G401 (cell line): ENCODE data around the gene MBNL2. TPM values are rescaled to one million over a fixed set of nuclear protein-coding genes. Genes with fewer than 3 reads are reported as not detected.
A peak's percentile ranks its signal among the peaks of the same experiment; 100 is the strongest.

ENCODE experiments used
- DNase-seq: peaks from one replicate; pipeline ENCODE4 v3.0.0-alpha.2; 2015; ENCODE audit warnings: low spot score
- in situ Hi-C: cut with HindIII; loops from 2 replicates; pipeline ENCODE4 v1.10.0; 2016; ENCODE audit warnings: low sequenced_read_pairs, mixed read lengths
- total RNA-seq: library from RNA; depleted of rRNA; stranded (reverse); fragments of >200 nt; shearing (Covaris generic); gene quantifications from 2 replicates; pipeline ENCODE4 v1.2.3, GENCODE V29; 2014

The MBNL2 gene
- total RNA-seq, 1 experiment from 2014 or later, result 3.0 TPM

DNA sequence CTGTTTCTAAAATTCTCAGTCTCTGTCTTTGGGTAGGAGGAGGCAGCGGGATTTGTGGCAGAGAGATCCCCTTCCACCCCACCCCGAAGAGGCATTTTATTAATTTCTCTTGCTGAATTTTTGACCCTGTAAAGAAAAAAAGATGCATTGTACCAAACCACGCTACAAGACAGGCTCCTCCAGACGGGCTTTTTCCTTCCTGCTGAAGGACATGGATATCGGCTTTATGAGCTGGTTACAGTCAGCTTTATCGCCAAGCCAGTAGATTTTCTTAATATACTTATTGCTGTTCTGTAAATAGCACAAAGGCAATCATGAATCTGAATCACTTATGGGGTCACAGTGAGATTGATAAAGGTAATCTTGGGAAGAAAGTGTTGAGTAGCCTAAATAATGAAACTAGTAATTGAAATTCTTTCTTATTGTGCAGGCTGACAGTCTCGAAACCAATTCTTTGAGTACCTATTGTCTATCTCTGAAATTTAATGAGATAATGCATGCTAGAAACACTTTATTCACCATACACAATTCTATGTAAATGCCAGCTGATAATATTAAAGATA is 24.5 kb downstream of the MBNL2 start:
- no peak for DNase-seq
- in situ Hi-C loops, result no loop called here

DNA sequence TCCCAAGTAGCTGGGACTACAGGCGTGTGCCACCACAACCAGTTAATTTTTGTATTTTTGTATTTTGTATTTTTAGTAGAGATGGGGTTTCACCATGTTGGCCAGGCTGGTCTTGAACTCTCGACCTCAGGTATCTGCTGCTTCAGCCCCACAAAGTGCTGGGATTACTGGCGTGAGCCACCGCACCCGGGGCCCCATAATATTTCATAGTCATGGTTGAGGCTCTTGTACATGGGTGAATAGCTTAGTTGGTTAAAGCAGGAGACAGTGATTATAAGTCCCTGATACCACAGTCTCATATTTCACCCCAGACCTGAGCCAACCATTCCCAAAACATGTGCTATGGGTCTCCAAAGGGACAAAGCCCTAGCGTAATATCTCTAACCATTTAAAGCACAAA is 26.1 kb downstream of the MBNL2 start:
- no peak for DNase-seq
- in situ Hi-C loops, result no loop called here

DNA sequence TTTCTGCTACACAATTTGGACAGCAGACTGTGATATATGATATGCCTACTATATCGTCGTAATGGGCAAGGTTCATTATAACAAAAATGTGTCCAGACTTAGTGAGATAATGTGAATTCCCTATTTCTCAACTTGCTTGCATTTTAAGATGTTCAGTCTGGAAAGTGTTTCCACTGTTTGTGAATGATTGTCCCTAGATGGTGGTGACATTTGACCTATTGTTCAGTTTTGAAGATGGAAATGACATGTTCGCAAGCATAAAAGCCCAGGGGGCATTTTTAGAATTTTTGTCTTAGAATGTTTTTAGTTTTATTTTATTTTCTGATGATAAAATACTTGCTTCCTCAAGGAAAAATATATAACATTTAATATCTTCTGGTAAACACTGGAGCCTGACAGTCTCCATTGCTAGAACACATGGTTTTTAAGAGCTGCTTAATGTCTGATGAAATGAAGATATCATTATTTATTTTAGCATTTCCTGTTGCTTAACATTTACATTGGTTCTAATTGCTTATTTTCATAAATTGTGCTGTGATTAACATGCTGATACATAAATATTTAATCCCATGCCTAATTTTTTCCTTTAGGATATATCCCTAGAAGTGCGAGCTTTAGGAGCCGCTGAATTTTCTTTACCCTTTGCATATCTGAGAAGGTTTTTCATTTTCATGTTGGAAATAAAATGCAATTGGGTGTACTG is 27.1 kb downstream of the MBNL2 start:
- in situ Hi-C loops, result no loop called here

DNA sequence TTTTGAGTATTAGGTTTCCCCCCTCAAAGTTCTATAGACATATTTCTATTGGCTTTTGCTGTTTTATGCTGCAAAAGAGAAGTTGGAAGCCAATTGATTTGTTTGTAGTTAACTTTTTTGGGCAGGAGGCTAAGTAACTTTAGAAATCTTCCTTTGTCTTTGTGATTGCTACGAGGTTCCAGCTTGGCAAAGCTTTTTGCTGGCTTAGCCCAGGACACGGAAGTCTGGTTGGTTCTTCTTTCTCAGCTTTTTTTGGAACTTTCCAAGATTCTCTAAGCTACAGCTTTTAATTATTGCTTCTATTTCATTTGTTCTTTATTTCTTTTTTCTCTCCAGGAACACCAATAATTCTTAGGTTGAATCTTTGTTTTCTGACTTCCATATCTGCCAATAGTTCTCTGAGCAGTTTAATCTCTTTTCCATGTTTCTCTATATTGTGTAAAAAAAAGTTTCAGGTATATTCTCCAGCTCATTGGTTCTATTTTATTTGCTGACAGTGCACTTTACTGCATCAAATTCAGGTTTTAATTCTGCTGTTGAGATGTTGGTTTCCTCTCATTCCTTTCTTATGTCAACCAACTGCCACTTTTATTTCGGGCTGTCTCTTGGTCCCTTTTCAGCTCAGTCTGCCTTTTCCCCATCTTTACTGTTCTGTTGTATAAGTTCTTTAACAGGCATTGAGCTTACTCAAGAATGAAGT is 27.8 kb downstream of the MBNL2 start:
- DNase-seq, result no peak
- in situ Hi-C loops, result no loop called here

More for the DNA sequence above, 27.1 kb downstream of the MBNL2 start:
- DNase-seq, result no peak

DNA sequence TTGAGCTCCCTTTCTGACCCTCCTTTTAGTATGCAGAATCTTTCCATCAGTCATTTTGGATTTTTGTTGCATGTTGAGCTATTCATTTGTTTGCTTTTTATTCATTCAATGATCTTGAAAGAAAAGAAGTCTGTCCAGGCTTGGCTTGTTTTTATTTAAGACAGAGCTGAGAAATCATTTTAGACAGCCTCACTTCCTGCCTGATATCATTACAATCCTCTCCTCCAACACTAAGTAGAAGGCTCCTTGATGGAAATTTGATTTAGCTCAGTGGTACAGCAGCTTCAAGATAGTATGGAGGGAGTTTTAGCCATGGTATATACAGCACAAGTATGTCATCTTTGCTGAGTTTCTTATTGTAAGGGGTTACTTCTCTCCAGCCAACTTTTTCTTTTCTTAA is 28.4 kb downstream of the MBNL2 start:
- in situ Hi-C loops, result no loop called here
- DNase-seq, result no peak

DNA sequence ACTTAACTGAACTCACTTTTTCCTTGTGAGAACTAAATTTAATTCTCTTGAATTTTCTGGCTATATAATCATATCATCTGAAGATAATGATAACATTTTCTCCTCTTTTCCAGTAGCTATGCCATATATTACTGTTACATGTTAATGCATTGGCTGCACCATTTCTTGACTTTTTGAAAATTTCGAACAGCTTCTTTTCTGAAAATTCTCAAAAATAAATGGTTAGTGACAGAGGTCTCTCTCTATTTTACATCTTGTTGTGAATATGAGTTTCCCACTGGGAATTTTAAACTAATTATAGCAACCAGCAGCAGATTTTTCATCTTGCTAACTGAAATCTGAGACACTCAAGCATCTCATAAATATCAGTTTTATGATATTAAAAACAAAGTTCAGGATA is 30.6 kb downstream of the MBNL2 start:
- DNase-seq, result no peak
- in situ Hi-C loops, result no loop called here

DNA sequence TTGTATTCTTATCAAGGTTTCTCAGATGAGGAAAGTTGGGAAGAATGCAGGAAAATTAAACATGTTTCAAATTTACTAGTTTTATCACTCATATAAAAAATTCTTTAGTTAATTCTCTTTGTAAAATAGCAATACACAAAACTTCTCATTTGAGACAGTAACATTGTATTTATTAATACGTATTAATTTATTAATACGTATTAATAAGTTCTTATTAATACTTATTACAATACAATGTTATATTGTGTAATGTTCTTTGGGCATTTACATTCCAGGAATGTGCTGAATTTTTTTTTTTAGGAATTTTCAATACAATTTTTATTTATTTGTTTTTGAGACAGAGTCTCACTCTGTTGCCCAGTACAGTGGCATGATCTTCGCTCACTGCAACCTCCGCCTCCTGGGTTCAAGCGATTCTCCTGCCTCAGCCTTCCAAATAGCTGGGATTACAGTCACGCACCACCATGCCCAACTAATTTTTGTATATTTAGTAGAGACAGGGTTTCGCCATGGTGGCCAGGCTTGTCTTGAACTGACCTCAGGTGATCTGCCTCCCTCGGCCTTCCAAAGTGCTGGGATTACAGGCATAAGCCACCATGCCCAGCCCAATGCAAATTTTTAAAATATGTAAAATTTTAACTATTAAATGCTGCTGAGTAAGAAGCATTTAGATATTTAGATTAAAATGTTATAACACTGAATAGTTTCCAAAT is 31.6 kb downstream of the MBNL2 start:
- in situ Hi-C loops, result no loop called here
- no peak for DNase-seq

DNA sequence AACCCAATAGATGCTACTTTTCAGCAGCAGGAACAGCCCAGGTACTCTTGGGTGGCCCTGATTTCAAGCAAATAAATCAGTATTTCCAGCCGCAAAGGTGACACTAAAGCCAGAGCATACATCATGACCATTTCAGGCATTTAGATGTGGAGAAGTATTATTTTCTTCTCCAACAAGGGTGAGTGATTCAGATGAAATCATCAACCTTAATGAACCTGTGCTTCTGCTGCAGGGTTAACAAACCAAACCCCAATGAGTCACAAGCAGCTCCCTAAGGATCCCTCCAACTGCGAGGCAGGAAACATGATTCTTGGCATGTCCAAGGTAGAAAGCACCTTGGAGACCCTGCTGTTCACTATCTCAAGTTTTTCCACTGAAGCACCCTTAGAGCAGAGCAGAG is 32.7 kb downstream of the MBNL2 start:
- in situ Hi-C loops, result no loop called here
- no peak for DNase-seq

DNA sequence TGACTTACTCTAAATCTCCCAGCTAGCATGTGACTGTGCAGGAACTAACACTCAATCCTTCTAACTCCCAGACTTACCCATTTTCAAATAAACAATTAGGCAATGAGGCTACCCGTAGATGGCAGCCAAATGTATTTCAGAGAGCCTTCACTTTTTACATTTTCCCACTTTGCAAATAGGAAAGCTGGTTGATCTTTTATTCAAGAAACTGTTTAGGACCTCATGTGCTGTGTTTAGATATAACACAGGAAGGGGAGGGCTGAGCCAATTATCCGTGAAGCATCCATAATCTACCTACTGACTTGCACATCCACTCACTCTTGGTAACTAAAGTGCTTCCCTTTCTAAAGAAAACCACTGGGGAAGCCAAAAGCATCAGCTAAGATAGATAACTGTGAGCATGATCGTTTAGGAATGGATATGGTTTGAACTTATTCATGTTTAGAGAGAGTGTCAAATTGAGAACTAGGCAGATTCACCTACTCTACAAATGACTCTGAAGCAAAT is 33.4 kb downstream of the MBNL2 start:
- no peak for DNase-seq
- in situ Hi-C loops, result no loop called here

DNA sequence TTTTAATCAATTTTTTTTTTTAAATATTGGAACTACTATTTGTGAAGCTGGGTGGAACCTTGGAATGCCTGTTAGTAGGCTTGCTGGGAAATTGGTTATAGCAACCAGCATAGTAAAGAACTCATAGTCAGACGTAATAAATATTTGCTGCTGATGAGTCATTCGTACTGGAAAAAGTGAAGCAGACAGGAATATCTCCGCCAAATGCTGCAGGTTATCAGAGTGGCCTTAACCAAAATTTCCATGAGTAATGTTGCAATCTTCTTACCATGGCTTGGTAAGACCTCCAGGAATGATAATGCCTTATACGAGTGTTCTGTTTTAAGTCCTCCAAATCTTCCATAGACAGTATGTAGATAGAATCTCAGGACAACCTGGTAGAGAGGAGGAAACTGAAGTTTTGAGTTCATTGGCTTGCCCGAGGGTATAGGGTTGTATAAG is 34.2 kb downstream of the MBNL2 start:
- in situ Hi-C loops, result no loop called here
- no peak for DNase-seq

DNA sequence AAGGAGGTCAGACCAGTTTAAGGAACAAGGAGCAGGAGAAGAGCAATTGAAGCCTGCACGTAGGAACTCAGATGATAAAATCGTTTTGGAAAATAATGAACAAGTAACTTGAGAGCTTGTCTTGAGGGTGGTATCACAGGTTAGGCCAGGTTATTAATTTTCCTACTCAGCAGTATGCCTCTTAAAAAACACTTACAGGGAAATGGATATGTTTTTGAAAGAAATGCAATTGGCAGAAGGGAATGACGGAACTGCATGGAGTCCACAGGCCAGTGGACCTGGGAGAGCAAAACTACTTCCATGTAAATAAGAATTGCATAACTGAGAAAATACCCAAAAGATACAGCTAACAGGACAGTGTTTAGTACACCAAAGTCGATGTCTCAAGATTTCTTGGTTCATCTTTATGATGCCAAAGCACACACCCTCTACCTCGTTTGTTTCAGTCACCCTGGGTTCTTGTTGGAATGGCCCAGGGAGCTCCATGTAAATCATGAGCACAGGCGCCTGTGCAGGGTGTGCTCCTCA is 35.2 kb downstream of the MBNL2 start:
- in situ Hi-C loops, result no loop called here
- DNase-seq, result no peak

DNA sequence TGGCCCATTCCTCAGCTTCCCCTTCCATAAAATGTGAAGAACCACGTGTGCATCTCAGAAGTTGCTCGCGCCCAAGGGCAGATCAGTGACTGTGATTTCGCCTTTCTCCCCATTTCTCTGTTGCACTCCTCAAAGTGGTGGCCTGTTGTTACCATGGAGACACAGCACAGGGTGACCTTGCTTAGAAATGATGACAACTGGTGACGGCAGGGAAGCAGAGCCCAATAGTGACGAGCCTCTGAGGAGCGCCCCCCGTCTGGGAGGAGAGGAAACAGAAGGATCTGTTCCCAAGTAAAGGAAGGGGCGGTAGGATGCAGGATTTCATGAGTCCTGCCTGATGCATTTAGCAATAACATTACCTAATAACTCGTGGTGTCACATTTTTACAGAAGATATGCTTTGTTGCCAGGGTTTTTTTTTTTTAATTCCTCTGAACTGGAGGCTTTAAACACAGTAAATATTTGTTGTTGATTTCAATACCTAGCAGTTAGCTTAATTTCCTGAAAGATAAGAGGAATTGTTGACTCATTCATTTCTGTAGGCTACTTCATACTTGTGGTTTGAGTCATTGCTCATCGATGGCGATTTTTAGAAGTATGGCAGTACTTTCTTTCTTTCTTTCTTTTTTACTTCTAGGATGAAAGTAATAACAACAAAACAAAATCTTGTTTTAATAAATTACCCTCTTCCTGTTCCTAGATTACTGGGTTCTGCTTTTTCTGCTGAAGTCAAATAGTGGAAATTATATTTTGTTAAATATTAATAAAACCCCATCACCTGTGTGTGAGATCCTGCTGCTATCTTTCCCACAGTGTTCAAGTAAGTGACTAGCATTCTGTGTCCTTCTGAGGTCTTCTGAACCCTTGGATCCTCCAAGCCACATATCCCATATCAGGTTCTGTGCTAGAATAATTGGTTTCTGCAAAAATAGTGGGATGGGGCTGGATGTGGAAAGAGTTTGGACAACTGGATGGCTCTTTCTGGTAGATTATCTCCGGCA is 36.0 kb downstream of the MBNL2 start:
- DNase-seq, result peak; percentile 60
- in situ Hi-C loops, result no loop called here

DNA sequence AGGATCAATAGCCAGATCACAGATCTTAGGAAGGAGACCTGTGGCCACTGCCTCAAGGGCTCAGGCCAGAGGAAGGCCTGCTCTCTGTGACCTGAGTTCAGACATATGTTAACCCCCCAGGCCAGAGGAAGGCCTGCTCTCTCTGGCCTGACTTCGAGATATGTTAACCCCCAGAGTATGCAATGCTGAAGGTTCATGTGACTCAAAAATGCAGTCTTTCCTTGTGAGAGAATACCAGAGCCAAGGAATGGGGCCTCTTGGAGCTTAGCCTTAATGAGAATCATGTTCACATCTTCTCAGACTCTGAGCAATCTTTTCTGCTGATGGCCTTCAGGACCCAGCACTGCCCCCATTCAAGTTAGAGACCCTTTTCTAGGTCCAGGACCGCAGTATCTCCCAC is 36.7 kb downstream of the MBNL2 start:
- no peak for DNase-seq

DNA sequence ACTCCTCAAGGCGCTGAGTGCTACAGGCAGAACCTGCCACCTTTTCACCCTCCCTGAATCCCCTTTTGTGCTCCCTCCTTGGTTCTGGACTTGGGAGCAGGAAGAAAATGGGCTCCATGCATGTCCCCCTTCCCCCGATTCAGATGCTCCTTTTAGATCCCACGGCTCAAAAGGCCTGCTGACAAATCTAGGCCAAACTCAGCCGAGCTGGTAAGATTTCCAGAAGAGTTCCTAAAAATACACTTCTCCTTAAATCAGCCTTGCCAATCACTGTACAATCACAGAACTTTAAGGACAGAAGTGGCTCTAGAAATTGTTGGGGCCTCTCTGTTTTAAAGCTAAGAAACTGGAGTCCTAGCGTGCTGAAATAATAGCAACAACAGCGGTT is 37.3 kb downstream of the MBNL2 start:
- no peak for DNase-seq
- in situ Hi-C loops, result no loop called here

More for the DNA sequence above, 36.7 kb downstream of the MBNL2 start:
- in situ Hi-C loops, result no loop called here

DNA sequence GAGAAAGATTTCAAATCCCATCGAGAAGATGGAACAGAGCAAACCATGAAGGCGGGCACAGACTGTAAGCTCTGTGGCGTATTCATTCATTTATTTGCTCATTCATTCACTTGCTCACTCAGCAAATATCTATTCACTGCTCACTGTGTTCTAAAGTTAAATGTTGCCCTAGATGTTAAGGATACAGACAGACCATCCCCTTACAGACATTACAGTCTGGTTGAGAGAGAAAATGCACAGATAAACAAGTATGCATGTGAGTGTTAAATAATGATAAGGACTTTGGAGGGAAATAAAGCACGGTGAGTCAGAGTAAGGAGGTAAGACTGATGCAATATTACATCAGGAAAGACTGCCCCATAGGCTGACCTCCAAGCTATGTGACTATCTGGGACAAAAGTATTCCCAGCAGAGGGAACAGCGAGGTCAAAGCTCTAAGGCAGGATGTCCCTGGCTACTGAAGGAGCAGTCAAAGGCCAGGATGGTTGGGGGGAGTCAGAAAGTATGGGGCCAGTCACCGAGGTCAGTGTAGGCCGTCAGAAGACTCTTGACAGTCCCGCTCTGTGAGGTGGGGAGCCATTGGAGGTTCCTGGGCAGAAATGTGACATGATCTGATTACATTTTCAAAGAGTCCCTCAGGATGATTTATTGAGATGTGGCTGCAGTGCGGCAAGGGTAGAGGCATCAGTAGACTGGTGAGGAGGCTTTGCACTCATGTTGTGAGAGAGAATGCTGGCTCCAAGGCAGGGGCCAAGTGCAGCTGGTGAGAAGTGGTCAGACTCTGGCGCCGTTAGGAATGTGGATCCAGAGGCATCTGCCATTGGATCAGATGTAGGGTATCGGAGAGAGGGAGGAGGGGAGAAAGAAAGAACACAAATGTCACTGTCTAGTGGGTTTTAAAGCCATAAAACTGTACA is 37.9 kb downstream of the MBNL2 start:
- no peak for DNase-seq

DNA sequence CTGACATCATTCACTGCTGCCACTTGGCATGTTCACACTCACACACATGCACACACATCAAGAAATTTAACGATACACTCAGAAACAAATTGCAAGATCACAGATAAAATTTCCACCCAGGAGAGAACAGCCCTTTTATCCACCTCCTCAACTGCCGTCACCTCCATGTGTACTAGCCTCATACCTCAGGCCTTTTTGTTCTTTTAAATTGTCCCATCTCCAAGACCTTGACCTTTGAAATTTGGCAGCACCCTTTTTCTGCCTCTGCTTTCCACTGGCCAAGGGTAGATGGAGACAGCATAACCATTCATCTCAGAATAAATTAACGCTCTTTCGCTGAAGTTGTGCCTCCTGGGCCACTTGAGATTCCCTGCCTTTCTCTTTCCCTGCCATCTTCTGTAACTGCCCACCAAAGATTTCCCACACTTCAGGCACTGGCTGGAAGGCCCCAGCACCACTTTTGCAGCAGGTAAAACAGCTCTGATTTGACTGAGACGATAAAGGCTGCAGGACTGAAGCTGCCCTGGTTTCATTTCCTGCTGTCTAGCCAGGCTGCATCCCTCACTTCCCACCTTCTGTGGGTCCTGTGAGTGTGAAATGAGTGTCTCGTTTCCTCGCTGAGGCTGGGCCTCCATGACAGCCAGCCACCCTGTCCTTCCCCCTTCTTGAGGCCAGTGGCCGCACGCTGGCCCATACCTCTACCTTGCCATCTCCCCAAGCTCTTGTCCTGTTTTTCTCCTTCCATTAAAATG is 39.3 kb downstream of the MBNL2 start:
- DNase-seq, result no peak
- in situ Hi-C loops, result no loop called here

More for the DNA sequence above, 37.9 kb downstream of the MBNL2 start:
- in situ Hi-C loops, result no loop called here

DNA sequence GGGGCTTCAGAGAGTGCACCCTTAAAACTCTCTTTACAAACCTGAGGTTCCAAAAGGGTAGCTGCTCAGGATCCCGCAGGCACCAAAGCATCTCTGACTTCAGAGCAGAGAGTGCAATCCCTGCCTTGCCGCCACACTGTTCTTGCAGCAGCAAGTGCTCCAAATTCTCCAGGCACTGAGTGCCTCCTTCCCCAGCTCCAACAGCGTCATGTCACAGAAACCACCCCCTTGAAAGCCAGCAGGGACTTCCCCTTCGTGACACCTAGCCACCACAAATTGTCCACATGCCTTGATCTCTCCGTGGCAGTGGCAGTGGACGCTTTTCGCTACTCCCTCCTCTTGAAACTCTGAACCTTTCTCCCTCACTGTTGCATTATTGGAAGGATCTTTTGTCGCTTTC is 39.9 kb downstream of the MBNL2 start:
- in situ Hi-C loops, result no loop called here
- no peak for DNase-seq
